Neuronal stem cell (in vitro differentiated cells): ENCODE results near the gene BBS10.
"Not testable (repeated sequence)": the region's sequence is repeated elsewhere in the genome, so short reads cannot be mapped to it uniquely, and the experiment has no call there.

ENCODE experiments used
- DNase-seq: peaks from one replicate; pipeline ENCODE4 v3.0.0-alpha.2; 2013; ENCODE audit warnings: low spot score
- H2AFZ ChIP-seq: one replicate; pipeline ENCODE4 v1.6.1; 2013; ENCODE audit warnings: mild to moderate bottlenecking, low read length, inconsistent platforms
- H2AK5ac ChIP-seq: 2 replicates; pipeline ENCODE4 v1.6.1; 2013; ENCODE audit warnings: low read depth, mild to moderate bottlenecking, inconsistent platforms, low read length, moderate library complexity, mixed read lengths
- H2BK120ac ChIP-seq: 2 replicates; pipeline ENCODE4 v1.6.1; 2013; ENCODE audit warnings: low read depth, mild to moderate bottlenecking, inconsistent platforms, low read length, moderate library complexity, mixed read lengths
- H2BK12ac ChIP-seq: one replicate; pipeline ENCODE4 v1.6.1; 2013; ENCODE audit warnings: low read length, inconsistent platforms
- H2BK15ac ChIP-seq: 2 replicates; pipeline ENCODE4 v1.6.1; 2013; ENCODE audit warnings: mild to moderate bottlenecking, low read length, inconsistent platforms, mixed read lengths
- H2BK5ac ChIP-seq: one replicate; pipeline ENCODE4 v1.6.1; 2013; ENCODE audit warnings: inconsistent platforms, mild to moderate bottlenecking, low read length, moderate library complexity
- H3K14ac ChIP-seq: one replicate; pipeline ENCODE4 v1.6.1; 2013; ENCODE audit warnings: low read length, inconsistent platforms
- H3K18ac ChIP-seq: 2 replicates; pipeline ENCODE4 v1.6.1; 2013; ENCODE audit warnings: low read length, inconsistent platforms
- H3K23ac ChIP-seq: 2 replicates; pipeline ENCODE4 v1.6.1; 2013; ENCODE audit warnings: low read depth, mild to moderate bottlenecking, mixed read lengths, low read length, inconsistent platforms; ENCODE audit not compliant: poor library complexity
- H3K27ac ChIP-seq: replicated peaks from 3 replicates; pipeline ENCODE4 v1.5.1; 2013; ENCODE audit warnings: low read length, inconsistent platforms
- H3K27me3 ChIP-seq, 3 experiments: 2 replicates each; pipeline ENCODE4 v1.6.1; 2013; ENCODE audit warnings: low read length in 3 of 3, mild to moderate bottlenecking in 2 of 3, inconsistent platforms in 1 of 3, low read depth in 1 of 3, mixed read lengths in 1 of 3, moderate library complexity in 1 of 3; ENCODE audit not compliant: control insufficient read depth in 3 of 3, insufficient read depth in 3 of 3
- H3K36me3 ChIP-seq, 2 donors: replicated peaks in 1 of 2; 2 replicates each; pipeline ENCODE4 v1.6.1; 2013; ENCODE audit warnings: low read length in 2 of 2; ENCODE audit not compliant: control insufficient read depth in 2 of 2, insufficient read depth in 2 of 2
- H3K4ac ChIP-seq: 2 replicates; pipeline ENCODE4 v1.6.1; 2013; ENCODE audit warnings: inconsistent platforms, mild to moderate bottlenecking, low read length, moderate library complexity
- H3K4me1 ChIP-seq, 2 donors: 1 replicate in 1 of 2; 2 replicates in 1 of 2; pipeline ENCODE4 v1.6.1; 2013; ENCODE audit warnings: low read length in 2 of 2, low read depth in 1 of 2; ENCODE audit not compliant: control insufficient read depth in 2 of 2, insufficient read depth in 1 of 2
- H3K4me2 ChIP-seq: one replicate; pipeline ENCODE4 v1.6.1; 2013; ENCODE audit warnings: mild to moderate bottlenecking, low read length, inconsistent platforms; ENCODE audit not compliant: insufficient read depth, poor library complexity, severe bottlenecking
- H3K4me3 ChIP-seq, 2 donors: 2 replicates each; pipeline ENCODE4 v1.5.1; 2013; ENCODE audit warnings: low read length in 2 of 2, mild to moderate bottlenecking in 2 of 2, inconsistent platforms in 1 of 2, moderate library complexity in 1 of 2
- H3K79me1 ChIP-seq: one replicate; pipeline ENCODE4 v1.6.1; 2013; ENCODE audit warnings: low read depth, mild to moderate bottlenecking, inconsistent platforms, low read length, moderate library complexity
- H3K9ac ChIP-seq: one replicate; pipeline ENCODE4 v1.6.1; 2013; ENCODE audit warnings: mild to moderate bottlenecking, low read depth, low read length, inconsistent platforms; ENCODE audit not compliant: poor library complexity
- H3K9me3 ChIP-seq, 2 donors: replicated peaks in 1 of 2; 2 replicates each; pipeline versions ENCODE3 to v1.6.1; 2013; ENCODE audit warnings: low read length in 2 of 2, mild to moderate bottlenecking in 2 of 2, inconsistent platforms in 1 of 2, low read depth in 1 of 2, mixed read lengths in 1 of 2, moderate library complexity in 1 of 2; ENCODE audit not compliant: control insufficient read depth in 2 of 2, insufficient read depth in 1 of 2
- H4K8ac ChIP-seq: one replicate; pipeline ENCODE4 v1.6.1; 2013; ENCODE audit warnings: low read depth, mild to moderate bottlenecking, inconsistent platforms, low read length, moderate library complexity
- H4K91ac ChIP-seq: one replicate; pipeline ENCODE4 v1.6.1; 2013; ENCODE audit warnings: low read length, low read depth, mild to moderate bottlenecking, inconsistent platforms; ENCODE audit not compliant: poor library complexity
- WGBS, 2 donors: extraction: QIAGEN DNeasy Blood & Tissue Kit; methylation state at CpG; one replicate each; pipeline ENCODE4 v1.1.7; 2013; ENCODE audit warnings: missing lambda C conversion rate in 2 of 2, mixed read lengths in 1 of 2; ENCODE audit not compliant: insufficient read length in 2 of 2, insufficient replicate concordance in 1 of 2; ENCODE audit errors: extremely low coverage in 2 of 2; 5-methylcytosine and 5-hydroxymethylcytosine counted together

The BBS10 gene

GRCh38 chr12:76319595-76320319 lies 28.5 kb downstream of the BBS10 start:
- no CpG with 5 or more reads among the region's 32 CpGs for WGBS, 2 donors
- not testable (repeated sequence) for H3K4me1 ChIP-seq, H3K4me3 ChIP-seq, H3K36me3 ChIP-seq, H2BK5ac ChIP-seq, H2AK5ac ChIP-seq, H3K27ac ChIP-seq, H3K9ac ChIP-seq, H2BK120ac ChIP-seq, H3K23ac ChIP-seq, H4K8ac ChIP-seq, H3K79me1 ChIP-seq, H3K14ac ChIP-seq, H3K4ac ChIP-seq, H4K91ac ChIP-seq, H3K4me2 ChIP-seq, H3K9me3 ChIP-seq, DNase-seq, H3K18ac ChIP-seq, H2BK15ac ChIP-seq, H2BK12ac ChIP-seq
- Histone ChIP-seq H3K27me3 (peaks cover 0 to 12% (median 0%) of the 10 kb centered on the region in 3 experiments), H2AFZ (peak overlapping the region; percentile 40)

- DNase-seq: no peak
- no peak overlapping the region for H2BK120ac ChIP-seq
- no peak overlapping the region for H4K91ac ChIP-seq
- H3K9me3 ChIP-seq: no peaks in the 10 kb centered on the region
- H2AFZ ChIP-seq: peak overlapping the region; percentile 3
- no peak overlapping the region for H3K23ac ChIP-seq
- H3K9ac ChIP-seq: no peak overlapping the region
- H3K4me1 ChIP-seq: no peaks in the 10 kb centered on the region
- H2BK15ac ChIP-seq: no peak overlapping the region
- H3K27ac ChIP-seq: no peak overlapping the region
- H3K79me1 ChIP-seq: no peaks in the 10 kb centered on the region
- H2BK5ac ChIP-seq: no peak overlapping the region
- no CpG with 5 or more reads among the region's 1 CpG for WGBS, 2 donors
- no peak overlapping the region for H2BK12ac ChIP-seq
- no peak overlapping the region for H3K14ac ChIP-seq
- H2AK5ac ChIP-seq: no peak overlapping the region
- peaks cover 0 to 12% (median 0%) of the 10 kb centered on the region in 3 experiments for H3K27me3 ChIP-seq
- H3K4me3 ChIP-seq: no peak overlapping the region
- H3K4ac ChIP-seq: no peak overlapping the region
- no peak overlapping the region for H3K18ac ChIP-seq
- H3K4me2 ChIP-seq: no peak overlapping the region
- H3K36me3 ChIP-seq: no peaks in the 10 kb centered on the region
- H4K8ac ChIP-seq: no peak overlapping the region
These were observed 29.2 kb downstream of the BBS10 start for GRCh38 chr12:76318773-76319594.

- Histone ChIP-seq H2AFZ (no peak overlapping the region), H2AK5ac (no peak overlapping the region), H2BK5ac (no peak overlapping the region), H3K27ac (no peak overlapping the region), H3K4me1 (peaks cover 0 to 1% of the 10 kb centered on the region in 2 donors), H3K36me3 (no peaks in the 10 kb centered on the region), H3K9me3 (no peaks in the 10 kb centered on the region), H3K4me3 (no peak overlapping the region), H2BK120ac (no peak overlapping the region), H3K4ac (no peak overlapping the region), H3K23ac (no peak overlapping the region), H3K27me3 (peaks cover 0 to 12% (median 0%) of the 10 kb centered on the region in 3 experiments), H2BK15ac (no peak overlapping the region), H3K4me2 (no peak overlapping the region), H4K91ac (no peak overlapping the region), H3K18ac (no peak overlapping the region), H3K79me1 (no peaks in the 10 kb centered on the region), H3K14ac (no peak overlapping the region), H3K9ac (no peak overlapping the region), H2BK12ac (no peak overlapping the region), H4K8ac (no peak overlapping the region)
- DNase-seq: no peak
- WGBS, 2 donors: no CpG with 5 or more reads among the region's 1 CpG
These were observed 30.2 kb downstream of the BBS10 start for GRCh38 chr12:76317976-76318375.

- Histone ChIP-seq H2BK12ac (no peak overlapping the region), H2AFZ (no peak overlapping the region), H3K36me3 (no peaks in the 10 kb centered on the region), H3K4me2 (no peak overlapping the region), H3K14ac (no peak overlapping the region), H3K4me1 (peaks cover 3 to 7% of the 10 kb centered on the region in 2 donors), H3K4ac (no peak overlapping the region), H3K79me1 (no peaks in the 10 kb centered on the region), H3K9ac (no peak overlapping the region), H3K4me3 (no peak overlapping the region), H4K91ac (no peak overlapping the region), H2BK5ac (no peak overlapping the region), H4K8ac (no peak overlapping the region), H2BK120ac (no peak overlapping the region), H3K27me3 (peaks cover 0 to 12% (median 0%) of the 10 kb centered on the region in 3 experiments), H2AK5ac (no peak overlapping the region), H3K9me3 (no peaks in the 10 kb centered on the region), H3K27ac (no peak overlapping the region), H3K18ac (no peak overlapping the region), H2BK15ac (no peak overlapping the region), H3K23ac (no peak overlapping the region)
- no peak for DNase-seq
- no CpG with 5 or more reads among the region's 7 CpGs for WGBS, 2 donors
These were observed 31.7 kb downstream of the BBS10 start for GRCh38 chr12:76316468-76316867.
